GM10248 (cell line): ENCODE measurements around the gene ARHGEF19.

Experiments
- CTCF ChIA-PET: fragments of 300-600 bp; sonication (Branson Sonifier 250); formaldehyde crosslinking; extraction: SDS; loops from one replicate; lab custom pipeline; 2021; ENCODE audit warnings: antibody characterized with exemption; lab: Yijun Ruan, JAX
- POLR2A ChIA-PET: fragments of 350-650 bp; sonication (Branson Sonifier 250); formaldehyde crosslinking; extraction: SDS; loops from one replicate; lab custom pipeline; 2020; ENCODE audit warnings: antibody characterized with exemption; lab: Yijun Ruan, JAX
- DNase-seq: peaks from one replicate; pipeline ENCODE4 v3.0.0; 2012; ENCODE audit errors: extremely low spot score
- CTCF ChIP-seq: IDR thresholded peaks from 2 replicates; pipeline ENCODE4 v1.5.1; 2012; ENCODE audit warnings: mild to moderate bottlenecking, low read depth; ENCODE audit errors: extremely low read depth, missing control alignments, control extremely low read depth

The ARHGEF19 gene

DNA sequence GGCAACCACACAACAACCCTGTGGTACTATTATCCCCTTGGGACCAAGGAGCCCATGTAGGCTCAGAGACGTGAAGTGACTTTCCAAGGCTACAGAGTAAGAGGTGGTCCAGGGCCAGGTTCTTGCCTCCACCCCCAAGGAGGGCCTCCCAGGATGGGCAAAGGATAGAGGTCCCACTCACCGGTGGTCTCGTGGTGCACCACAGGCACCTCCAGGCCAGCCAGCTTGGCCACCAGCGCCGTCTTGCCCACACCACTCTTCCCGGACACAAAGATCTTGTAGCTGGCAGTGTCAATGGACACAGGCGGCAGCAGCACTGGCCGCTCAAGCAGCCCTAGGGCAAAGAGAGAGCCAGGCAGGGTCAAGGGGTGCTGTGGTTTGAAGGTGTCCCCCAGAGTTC lies 21.0 kb upstream of the ARHGEF19 start:
- POLR2A ChIA-PET, result no interaction called here
- CTCF ChIA-PET, result interaction anchor here (1.2 to 3.7 kb wide), 4 partner anchors 11 to 156 kb away, joined by 3 to 24 read pairs (median 5); no protein-coding TSS in a partner anchor
- TF ChIP-seq CTCF, result no peak
- DNase-seq, result no peak

DNA sequence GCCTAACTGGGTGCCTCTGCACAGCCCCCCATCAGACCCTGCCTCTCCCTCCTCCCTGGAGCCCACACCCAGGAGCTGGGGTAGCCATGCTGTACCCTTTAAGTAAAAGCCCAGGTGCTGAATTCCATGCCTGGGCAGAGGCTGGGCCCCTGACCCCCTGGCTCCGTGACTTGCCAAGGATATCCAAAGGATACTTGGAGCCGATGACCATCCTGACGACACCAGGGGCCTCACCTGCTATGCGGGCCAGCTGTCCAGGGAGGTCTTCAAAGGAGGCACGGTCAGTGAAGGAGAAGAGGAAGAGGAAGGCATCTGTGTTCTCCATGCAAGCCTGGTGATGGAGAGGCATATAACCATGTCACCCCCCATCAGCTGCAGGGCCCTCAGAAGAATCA lies 19.9 kb upstream of the ARHGEF19 start:
- DNase-seq, result no peak
- no peak for TF ChIP-seq CTCF
- CTCF ChIA-PET, result interaction anchor here (1.2 kb wide), 1 partner anchor 12 kb away, joined by 7 read pairs; no protein-coding TSS in a partner anchor
- POLR2A ChIA-PET, result no interaction called here

GRCh38 chr1:16231331-16232315 lies 19.2 kb upstream of the ARHGEF19 start:
- no peak for DNase-seq
- ChIA-PET POLR2A (no interaction called here), CTCF (interaction anchor here (1.0 to 2.3 kb wide), 2 partner anchors 12 to 15 kb away, joined by 3 to 6 read pairs; no protein-coding TSS in a partner anchor)
- no peak for TF ChIP-seq CTCF

- TF ChIP-seq CTCF, result no peak
- ChIA-PET POLR2A (no interaction called here), CTCF (interaction anchor here (1.0 to 2.3 kb wide), 2 partner anchors 13 to 14 kb away, joined by 3 to 6 read pairs; no protein-coding TSS in a partner anchor)
- DNase-seq, result no peak
Observed at GRCh38 chr1:16230744-16231143, 18.3 kb upstream of the ARHGEF19 start.

DNA sequence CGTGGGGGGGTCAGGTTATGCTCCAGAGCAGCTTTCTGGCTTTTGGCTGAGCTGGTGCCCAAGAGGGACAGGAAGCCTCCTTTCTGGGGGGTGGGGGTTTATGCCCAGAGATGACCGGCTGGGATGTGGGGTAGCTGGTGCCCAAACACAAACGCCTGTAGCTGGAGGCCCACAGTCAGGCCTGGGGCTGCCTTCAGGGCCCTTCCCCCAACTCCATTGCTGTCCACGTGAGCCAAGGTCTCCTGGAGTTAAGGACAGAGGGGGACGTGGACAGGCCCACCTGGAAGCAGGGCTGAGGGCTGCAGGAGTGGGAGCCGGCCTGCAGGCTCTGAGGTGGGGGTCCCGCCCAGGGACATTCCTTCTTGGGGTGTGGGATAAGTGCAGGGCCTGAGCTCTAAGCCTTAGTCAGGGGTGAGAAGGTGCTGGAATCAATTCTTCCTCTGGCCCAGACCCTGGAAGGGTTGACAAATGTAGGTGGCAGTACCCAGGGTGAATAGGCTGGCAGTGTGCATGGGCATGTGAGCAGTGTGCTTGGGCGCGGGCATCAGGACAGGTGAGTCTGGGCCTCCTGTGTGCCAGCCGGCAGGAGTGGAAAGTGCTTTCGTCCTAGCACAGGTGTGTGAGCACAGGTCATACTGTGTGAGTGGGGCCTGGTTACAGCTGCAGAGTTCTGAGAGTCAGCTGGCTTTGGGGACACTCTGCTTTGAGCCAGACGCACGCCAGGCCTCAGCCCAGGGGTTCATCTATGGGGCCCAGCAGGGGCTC lies 17.7 kb upstream of the ARHGEF19 start:
- ChIA-PET CTCF (interaction anchor here (1.0 to 2.3 kb wide), 3 partner anchors 13 to 151 kb away, joined by 3 to 6 read pairs (median 3); no protein-coding TSS in a partner anchor), POLR2A (interaction anchor here (0.5 kb wide), 1 partner anchor 386 kb away, joined by 6 read pairs; no protein-coding TSS in a partner anchor)
- no peak for DNase-seq
- TF ChIP-seq CTCF, result no peak
